ENCODE measurements around the gene SENP6.

- TF ChIP-seq CTCF (optimal IDR thresholded peaks at IDR 0.05 in 1 of 3, IDR thresholded peaks at IDR 0.05 in 1 of 3, conservative IDR thresholded peaks at IDR 0.05 in 1 of 3; ENCODE audit: extremely low read depth in 1 of 3, insufficient read depth in 2 of 3, low read length in 3 of 3) (no peak), EZH2 (IDR thresholded peaks at IDR 0.05; ENCODE audit: low read length) (no peak)
Measured at GRCh38 chr6:75621846-75622245, 20.2 kb downstream of the SENP6 start.

All from keratinocyte (primary cell).